Peyer's patch (tissue), 4 donors: ENCODE measurements around the gene GPR137. TPM values are rescaled to one million over a fixed set of nuclear protein-coding genes. Genes with fewer than 3 reads are reported as not detected.
A peak's percentile ranks its signal among the peaks of the same experiment; 100 is the strongest.

Source experiments
- DNase-seq, 3 donors: peaks; one replicate each; pipeline ENCODE4 v3.0.0-alpha.2; 2017 to 2019
- H3K27ac ChIP-seq, 4 donors: fragments of 200-600 bp; sonication (generic); one replicate each; pipeline ENCODE4 v1.5.1; 2016 to 2019
- H3K27me3 ChIP-seq, 2 donors: fragments of 200-600 bp; sonication (generic); one replicate each; pipeline ENCODE4 v1.5.1; 2019
- H3K36me3 ChIP-seq, 3 donors: fragments of 200-600 bp; sonication (generic); one replicate each; pipeline ENCODE4 v1.5.1; 2016 to 2019
- H3K4me1 ChIP-seq, 4 donors: fragments of 200-600 bp; sonication (generic); one replicate each; pipeline ENCODE4 v1.5.1; 2016 to 2019
- H3K4me3 ChIP-seq, 4 donors: fragments of 200-600 bp; sonication (generic); 1 replicate in 3 of 4; 2 replicates in 1 of 4; pipeline ENCODE4 v1.5.1; 2016 to 2019; ENCODE audit warnings: mild to moderate bottlenecking in 1 of 4
- H3K9me3 ChIP-seq, 4 donors: fragments of 200-600 bp; sonication (generic); one replicate each; pipeline ENCODE4 v1.5.1; 2016 to 2019; ENCODE audit warnings: mild to moderate bottlenecking in 1 of 4
- CTCF ChIP-seq, 6 experiments: fragments of 450-650 bp in 4 of 6; fragments of 200-600 bp in 2 of 6; sonication (generic) in 1 of 6; IDR thresholded peaks; one replicate each; pipeline ENCODE4 v1.5.1; 2017 to 2019; ENCODE audit warnings: antibody characterized with exemption in 6 of 6, mild to moderate bottlenecking in 3 of 6, moderate library complexity in 1 of 6
- POLR2A ChIP-seq, 2 donors: fragments of 450-650 bp; IDR thresholded peaks; one replicate each; pipeline ENCODE4 v1.5.1; 2017; ENCODE audit warnings: antibody characterized with exemption in 2 of 2, mild to moderate bottlenecking in 2 of 2, moderate library complexity in 2 of 2
- total RNA-seq, 4 donors: library from RNA; depleted of rRNA; stranded (reverse); fragments of >200 nt; gene quantifications; one replicate each; pipeline ENCODE4 v1.1.0, GENCODE V29; 2016

The GPR137 gene
- total RNA-seq, 4 donors from 2014 or later, result 5.8 to 49.7 (median 26.3) TPM

DNA sequence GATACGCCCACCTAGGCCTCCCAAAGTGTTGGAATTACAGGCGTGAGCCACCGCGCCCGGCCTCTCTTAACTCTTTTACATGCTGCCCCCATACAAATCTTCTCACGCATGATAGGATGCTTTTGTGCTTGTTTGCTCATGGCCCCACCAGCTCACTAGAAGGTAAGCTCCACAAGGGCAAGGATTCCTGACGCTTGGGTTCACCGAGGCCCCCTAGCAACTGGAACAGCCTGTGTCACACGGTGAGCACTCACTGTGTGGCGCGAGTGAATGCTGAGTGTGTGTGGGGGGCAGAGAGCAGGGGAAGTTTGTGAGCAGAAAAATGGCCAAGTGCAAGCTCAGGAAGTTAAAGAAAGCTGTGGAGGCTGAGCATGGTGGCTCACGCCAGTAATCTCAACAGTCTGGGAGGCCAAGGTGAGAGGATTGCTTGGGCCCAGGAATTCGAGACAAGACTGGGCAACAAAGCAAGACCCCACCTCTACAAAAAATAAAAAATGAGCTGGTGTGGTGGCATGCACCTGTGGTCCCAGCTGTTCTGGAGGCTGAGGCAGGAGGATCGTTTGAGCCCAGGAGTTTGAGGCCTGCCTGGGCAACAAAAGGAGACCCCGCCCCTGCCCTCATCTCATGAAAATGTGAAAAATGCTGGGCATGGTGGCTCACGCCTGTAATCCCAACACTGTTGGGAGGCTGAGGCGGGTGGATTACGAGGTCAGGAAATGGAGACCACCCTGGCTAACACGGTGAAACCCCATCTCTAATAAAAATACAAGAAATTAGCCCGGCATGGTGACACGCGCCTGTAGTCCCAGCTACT is 3.5 kb upstream of the GPR137 start:
- H3K4me1 ChIP-seq, result peaks cover 3 to 25% (median 12%) of the 10 kb centered on the region in 4 donors
- no peak overlapping the region for H3K27ac ChIP-seq
- no peak for DNase-seq
- H3K27me3 ChIP-seq, result no peaks in the 10 kb centered on the region
- H3K36me3 ChIP-seq, result peaks cover 0 to 13% (median 0%) of the 10 kb centered on the region in 3 donors
- no peak overlapping the region for H3K4me3 ChIP-seq
- TF ChIP-seq POLR2A (IDR thresholded peaks at IDR 0.05) (no peak), CTCF (IDR thresholded peaks at IDR 0.05) (no peak)
- no peaks in the 10 kb centered on the region for H3K9me3 ChIP-seq

DNA sequence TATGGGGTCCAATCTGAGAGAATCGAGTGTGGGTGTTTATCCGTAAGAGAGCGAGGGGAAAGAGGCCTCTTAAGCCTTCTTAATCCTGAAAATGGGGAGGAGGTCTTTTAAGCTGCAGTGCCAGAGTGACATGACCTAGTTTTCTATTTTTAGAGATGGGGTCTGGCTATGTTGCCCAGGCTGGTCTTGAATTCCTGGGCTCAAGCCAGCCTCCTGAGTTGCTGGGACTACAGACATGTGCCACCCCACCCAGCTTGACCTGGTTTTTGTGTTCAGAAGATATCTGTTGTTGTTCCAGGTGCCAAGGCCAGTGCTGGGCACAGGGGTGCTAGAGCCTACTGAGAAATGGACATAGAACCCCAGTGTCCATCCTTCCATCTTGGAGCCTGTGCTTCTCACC is 2.6 kb upstream of the GPR137 start:
- no peak overlapping the region for H3K27ac ChIP-seq

DNA sequence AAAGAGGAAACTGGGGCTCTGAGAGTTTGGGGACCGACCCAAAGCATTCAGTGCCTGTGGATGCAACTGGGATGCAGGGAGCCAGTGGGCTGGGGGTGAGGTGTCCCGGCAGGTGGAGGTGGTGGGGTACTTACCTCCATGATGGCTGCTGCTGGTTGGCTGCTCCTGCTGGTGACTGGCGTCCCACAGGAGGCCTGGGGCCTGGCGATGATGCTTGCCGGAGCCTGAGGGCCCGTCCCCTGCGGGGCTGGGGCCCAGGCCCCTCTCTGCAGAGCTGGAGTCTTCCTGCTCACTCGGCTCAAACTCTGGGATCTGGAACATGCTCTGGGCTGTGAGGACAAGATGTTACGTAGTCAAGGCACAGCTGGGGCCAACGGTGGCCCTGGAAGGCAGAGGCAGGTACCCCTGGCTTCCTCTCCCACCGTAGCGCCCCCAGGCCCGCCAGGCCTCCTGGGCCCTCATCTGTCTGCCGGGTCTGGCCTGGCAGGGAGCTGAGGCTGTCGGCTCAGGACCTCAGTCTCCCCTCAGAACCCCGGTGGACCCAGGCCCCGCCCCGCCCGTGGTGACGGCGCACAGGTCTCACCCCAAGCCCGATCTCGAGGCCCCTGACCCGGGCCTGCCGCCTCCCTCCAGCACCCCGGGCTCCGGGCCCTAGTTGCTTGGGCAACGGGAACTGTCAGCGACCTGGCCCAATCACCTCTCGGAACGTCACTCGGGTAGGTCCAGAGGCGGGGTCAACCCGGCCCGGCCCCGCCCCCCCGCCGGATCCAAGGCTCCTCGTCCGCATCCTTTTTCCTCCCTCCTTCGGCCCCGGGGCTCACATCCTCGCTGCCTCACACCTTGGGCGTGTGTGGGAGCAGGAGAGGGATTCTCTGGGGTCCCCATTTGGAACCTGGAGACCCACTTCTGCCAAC is 1.3 kb upstream of the GPR137 start, which contains the start of gene BAD:
TSS of gene BAD (minus strand) at position 618 of the 914 bp plus-strand sequence. CDS start at position 321, 297 bp downstream.
- Histone ChIP-seq H3K4me1 (peaks cover 3 to 25% (median 12%) of the 10 kb centered on the region in 4 donors), H3K27me3 (no peaks in the 10 kb centered on the region), H3K4me3 (peak within 1 kb of the TSS; percentile 71 to 97 (median 80)), H3K9me3 (no peaks in the 10 kb centered on the region), H3K36me3 (peaks cover 0 to 7% (median 0%) of the 10 kb centered on the region in 3 donors), H3K27ac (peak within 1 kb of the TSS; percentile 91 to 97 (median 94))
- peak; percentile 96 to 98 (median 98) for DNase-seq
- TF ChIP-seq CTCF (IDR thresholded peaks at IDR 0.05) (no peak), POLR2A (IDR thresholded peaks at IDR 0.05) (peak in 1 of 2 donors; percentile 84)

More for the DNA sequence above, 2.6 kb upstream of the GPR137 start:
- H3K9me3 ChIP-seq, result no peaks in the 10 kb centered on the region
- TF ChIP-seq CTCF (IDR thresholded peaks at IDR 0.05), result no peak
- no peak for TF ChIP-seq POLR2A (IDR thresholded peaks at IDR 0.05)
- peaks cover 3 to 25% (median 12%) of the 10 kb centered on the region in 4 donors for H3K4me1 ChIP-seq
- H3K36me3 ChIP-seq, result peaks cover 0 to 13% (median 0%) of the 10 kb centered on the region in 3 donors
- no peaks in the 10 kb centered on the region for H3K27me3 ChIP-seq
- H3K4me3 ChIP-seq, result peak overlapping the region in 1 of 4 donors; percentile 71
- DNase-seq, result no peak

- Histone ChIP-seq H3K27ac (peak overlapping the region; percentile 91 to 97 (median 94)), H3K36me3 (peaks cover 0 to 7% (median 0%) of the 10 kb centered on the region in 3 donors), H3K4me3 (peak overlapping the region; percentile 71 to 97 (median 80)), H3K4me1 (peaks cover 3 to 25% (median 13%) of the 10 kb centered on the region in 4 donors), H3K9me3 (no peaks in the 10 kb centered on the region), H3K27me3 (peaks cover 0 to 7% of the 10 kb centered on the region in 2 donors)
- DNase-seq, result peak in 1 of 3 donors; percentile 60
- TF ChIP-seq CTCF (IDR thresholded peaks at IDR 0.05) (no peak), POLR2A (IDR thresholded peaks at IDR 0.05) (no peak)
These were observed 495 bp downstream of the GPR137 start for GRCh38 chr11:64285885-64286800.
